GM23338 (cell line): ENCODE results near the gene ARMH4. TPM values are rescaled to one million over a fixed set of nuclear protein-coding genes. Genes with fewer than 3 reads are reported as not detected.

Experiments used
- ATAC-seq: fragments of 200-7000 bp; cut with Tn5 transposase; 3 replicates; pipeline ENCODE4 v1.9.1; 2020
- DNase-seq: peaks from one replicate; pipeline ENCODE4 v3.0.0-alpha.2; 2015; ENCODE audit warnings: low spot score
- H2AFZ ChIP-seq: fragments of 200-600 bp; sonication (generic); 2 replicates; pipeline ENCODE4 v1.8.0; 2016; ENCODE audit warnings: antibody characterized with exemption, mild to moderate bottlenecking, moderate library complexity
- H3F3A ChIP-seq: fragments of 200-600 bp; sonication (generic); replicated peaks from 2 replicates; pipeline ENCODE4 v1.8.0; 2017; ENCODE audit warnings: antibody characterized with exemption, mixed run types, low read depth
- H3K27ac ChIP-seq: fragments of 200-600 bp; sonication (generic); 2 replicates; pipeline ENCODE4 v1.6.1; 2016; ENCODE audit warnings: low read depth
- H3K27me3 ChIP-seq: fragments of 200-600 bp; sonication (generic); 2 replicates; pipeline ENCODE4 v1.8.0; 2016; ENCODE audit warnings: mild to moderate bottlenecking, mixed run types, moderate library complexity; ENCODE audit not compliant: insufficient read depth
- H3K36me3 ChIP-seq: fragments of 200-600 bp; sonication (generic); 2 replicates; pipeline ENCODE4 v1.8.0; 2016; ENCODE audit warnings: mild to moderate bottlenecking; ENCODE audit not compliant: insufficient read depth
- H3K4me1 ChIP-seq: fragments of 200-600 bp; sonication (generic); 2 replicates; pipeline ENCODE4 v1.8.0; 2016; ENCODE audit warnings: mild to moderate bottlenecking, moderate library complexity; ENCODE audit not compliant: insufficient read depth
- H3K4me2 ChIP-seq: fragments of 200-600 bp; sonication (generic); 2 replicates; pipeline ENCODE4 v1.7.1; 2017; ENCODE audit warnings: mixed run types
- H3K4me3 ChIP-seq: fragments of 200-600 bp; sonication (generic); 2 replicates; pipeline ENCODE4 v1.6.1; 2016; ENCODE audit warnings: mixed run types
- H3K79me2 ChIP-seq: fragments of 200-600 bp; sonication (generic); replicated peaks from 2 replicates; pipeline ENCODE4 v1.8.0; 2017; ENCODE audit warnings: mild to moderate bottlenecking; ENCODE audit not compliant: insufficient read depth
- H3K9me2 ChIP-seq: fragments of 200-600 bp; sonication (generic); 2 replicates; pipeline ENCODE4 v1.8.0; 2017; ENCODE audit not compliant: insufficient read depth
- H4K20me1 ChIP-seq: fragments of 200-600 bp; sonication (generic); replicated peaks from 2 replicates; pipeline ENCODE4 v1.8.0; 2017; ENCODE audit warnings: mild to moderate bottlenecking; ENCODE audit not compliant: insufficient read depth
- H3K27ac Mint-ChIP-seq: 2 replicates; pipeline ENCODE4 v1.8.0; 2020; ENCODE audit warnings: inconsistent platforms, mild to moderate bottlenecking, moderate library complexity, mixed read lengths
- H3K27me3 Mint-ChIP-seq: 3 replicates; pipeline ENCODE4 v1.8.0; 2022; ENCODE audit warnings: low read depth, mild to moderate bottlenecking, moderate library complexity, mixed read lengths, inconsistent platforms; ENCODE audit not compliant: insufficient read depth, poor library complexity
- H3K36me3 Mint-ChIP-seq: 3 replicates; pipeline ENCODE4 v1.8.0; 2021; ENCODE audit warnings: low read depth, mild to moderate bottlenecking, inconsistent platforms, moderate library complexity, mixed read lengths
- H3K4me1 Mint-ChIP-seq: 3 replicates; pipeline ENCODE4 v1.8.0; 2020; ENCODE audit warnings: mild to moderate bottlenecking, inconsistent platforms, mixed read lengths
- H3K4me3 Mint-ChIP-seq: 3 replicates; pipeline ENCODE4 v1.8.0; 2021; ENCODE audit warnings: moderate library complexity, mild to moderate bottlenecking, inconsistent platforms, mixed read lengths
- H3K9me3 Mint-ChIP-seq: 3 replicates; pipeline ENCODE4 v1.8.0; 2020; ENCODE audit warnings: moderate library complexity, mild to moderate bottlenecking, inconsistent platforms, mixed read lengths
- CREB1 ChIP-seq: fragments of 250-450 bp; sonication (Bioruptor Pico); IDR thresholded peaks from 2 replicates; pipeline ENCODE4 v1.5.0; 2020; ENCODE audit warnings: low read depth, mild to moderate bottlenecking, moderate library complexity
- CTCF ChIP-seq, 2 experiments: fragments of 200-600 bp in 1 of 2; sonication (generic) in 1 of 2; conservative IDR thresholded peaks; 2 replicates each; pipeline versions ENCODE4 v1.5.1 to v1.6.1; 2016 to 2017; ENCODE audit warnings: antibody characterized with exemption in 2 of 2, low read depth in 2 of 2, mild to moderate bottlenecking in 2 of 2, moderate library complexity in 1 of 2
- ETS1 ChIP-seq: IDR thresholded peaks from 2 replicates; pipeline ENCODE4 v1.6.1; 2016; ENCODE audit warnings: antibody characterized with exemption
- EZH2 ChIP-seq: fragments of 200-600 bp; sonication (generic); IDR thresholded peaks from one replicate; pipeline ENCODE4 v1.8.0; 2017; ENCODE audit warnings: antibody characterized with exemption, mild to moderate bottlenecking, low read depth; ENCODE audit not compliant: unreplicated experiment
- EZH2phosphoT487 ChIP-seq: fragments of 200-600 bp; sonication (generic); IDR thresholded peaks from one replicate; pipeline ENCODE4 v1.8.1; 2018; ENCODE audit warnings: antibody characterized with exemption; ENCODE audit not compliant: unreplicated experiment
- JUNB ChIP-seq: IDR thresholded peaks from one replicate; pipeline ENCODE4 v1.6.1; 2016; ENCODE audit warnings: antibody characterized with exemption; ENCODE audit not compliant: unreplicated experiment
- NANOG ChIP-seq: IDR thresholded peaks from 2 replicates; pipeline ENCODE4 v1.6.1; 2016; ENCODE audit warnings: antibody characterized with exemption, borderline replicate concordance
- POLR2AphosphoS5 ChIP-seq: IDR thresholded peaks from 2 replicates; pipeline ENCODE4 v1.6.1; 2016; ENCODE audit warnings: antibody characterized with exemption, low read depth
- REST ChIP-seq: IDR thresholded peaks from one replicate; pipeline ENCODE4 v1.6.1; 2018; ENCODE audit warnings: antibody characterized with exemption; ENCODE audit not compliant: unreplicated experiment
- STAT1 ChIP-seq: IDR thresholded peaks from one replicate; pipeline ENCODE4 v1.6.1; 2016; ENCODE audit warnings: antibody characterized with exemption; ENCODE audit not compliant: unreplicated experiment
- ZNF114 ChIP-seq: fragments of 250-450 bp; sonication (Bioruptor Pico); IDR thresholded peaks from 2 replicates; pipeline ENCODE4 v1.5.0; 2020; ENCODE audit warnings: mild to moderate bottlenecking, moderate library complexity
- ZNF331 ChIP-seq: fragments of 250-450 bp; sonication (Bioruptor Pico); IDR thresholded peaks from 2 replicates; pipeline ENCODE4 v1.5.0; 2020; ENCODE audit warnings: low read depth, mild to moderate bottlenecking, moderate library complexity
- polyA plus RNA-seq: library from polyadenylated mRNA; unstranded; fragments of >200 nt; fragmentation: Nextera tagmentation; extraction: Ambion mirVana; gene quantifications from 2 replicates; pipeline ENCODE4 v1.2.1, GENCODE V29; 2016
- total RNA-seq: library from RNA; depleted of rRNA; stranded (reverse); fragments of >200 nt; shearing (Covaris generic); gene quantifications from 2 replicates; pipeline ENCODE4 v1.2.3, GENCODE V29; 2014

Gene ARMH4
- total and polyA plus RNA-seq, 2 experiments from 2014 or later = 15.5 to 20.2 TPM

- Mint-ChIP-seq H3K4me3 (no peak overlapping the region; the same call in 2 of the 3 replicates), H3K4me1 (peaks cover 6% of the 10 kb centered on the region), H3K27me3 (peaks cover 2% of the 10 kb centered on the region), H3K36me3 (no peaks in the 10 kb centered on the region), H3K9me3 (no peaks in the 10 kb centered on the region), H3K27ac (0 out of 2 replicates have a peak overlapping the region, but pooled peaks have one; percentile 63)
- Histone ChIP-seq H4K20me1 (no peaks in the 10 kb centered on the region), H3K4me2 (no peak overlapping the region), H2AFZ (peak overlapping the region; percentile 76), H3F3A (no peaks in the 10 kb centered on the region), H3K4me1 (no peaks in the 10 kb centered on the region), H3K36me3 (no peaks in the 10 kb centered on the region), H3K27ac (no peak overlapping the region), H3K9me2 (no peaks in the 10 kb centered on the region), H3K4me3 (no peak overlapping the region), H3K79me2 (no peaks in the 10 kb centered on the region), H3K27me3 (no peaks in the 10 kb centered on the region)
- DNase-seq (peak; percentile 34), ATAC-seq (peak; percentile 84)
- TF ChIP-seq REST = no peak
- TF ChIP-seq ZNF114 (CRISPR knock-in tag) = no peak
- no peak for TF ChIP-seq JUNB
These were observed 164.3 kb downstream of the ARMH4 start for GRCh38 chr14:57987596-57988300.

- no peaks in the 10 kb centered on the region for H3F3A ChIP-seq
- DNase-seq = no peak
- Mint-ChIP-seq H3K27ac (no peak overlapping the region), H3K4me3 (no peak overlapping the region), H3K27me3 (peaks cover 1% of the 10 kb centered on the region), H3K4me1 (peaks cover 6% of the 10 kb centered on the region), H3K36me3 (no peaks in the 10 kb centered on the region), H3K9me3 (no peaks in the 10 kb centered on the region; the same call in 2 of the 3 replicates)
- H3K4me1 ChIP-seq = no peaks in the 10 kb centered on the region
- H3K9me2 ChIP-seq = no peaks in the 10 kb centered on the region
- no peaks in the 10 kb centered on the region for H3K79me2 ChIP-seq
- no peaks in the 10 kb centered on the region for H3K27me3 ChIP-seq
- ATAC-seq = no peak
- H2AFZ ChIP-seq = peak overlapping the region; percentile 28; the same call in 1 of the 2 replicates
- H4K20me1 ChIP-seq = no peaks in the 10 kb centered on the region
- no peak overlapping the region for H3K4me3 ChIP-seq
- no peak overlapping the region for H3K27ac ChIP-seq
- no peaks in the 10 kb centered on the region for H3K36me3 ChIP-seq
- H3K4me2 ChIP-seq = no peak overlapping the region
- no peak for TF ChIP-seq ZNF331
- TF ChIP-seq STAT1 = no peak
- no peak for TF ChIP-seq CTCF (conservative IDR thresholded peaks at IDR 0.05; ENCODE audit: low read depth in 2 of 2)
- TF ChIP-seq EZH2phosphoT487 = no peak
- no peak for TF ChIP-seq ZNF114 (CRISPR knock-in tag)
- no peak for TF ChIP-seq JUNB
- TF ChIP-seq CREB1 (CRISPR knock-in tag) = no peak
- no peak for TF ChIP-seq REST
- no peak for TF ChIP-seq POLR2AphosphoS5
- TF ChIP-seq NANOG = no peak
- TF ChIP-seq ETS1 = no peak
- TF ChIP-seq EZH2 = no peak
These were observed 165.0 kb downstream of the ARMH4 start for GRCh38 chr14:57987051-57987450.
